Sigmoid colon (tissue), 4 donors: ENCODE measurements around the gene LMAN2.

Source experiments
- CTCF ChIP-seq, 4 experiments: fragments of 450-650 bp in 3 of 4; fragments of 200-600 bp in 1 of 4; IDR thresholded peaks; one replicate each; pipeline ENCODE4 v1.5.1; 2016 to 2019; ENCODE audit warnings: antibody characterized with exemption in 4 of 4, mild to moderate bottlenecking in 3 of 4, moderate library complexity in 2 of 4
- EP300 ChIP-seq, 4 donors: sonication (generic); formaldehyde crosslinking; IDR thresholded peaks; one replicate each; pipeline ENCODE4 v1.6.1; 2017; ENCODE audit warnings: antibody characterized with exemption in 4 of 4
- POLR2A ChIP-seq, 2 donors: fragments of 450-650 bp; IDR thresholded peaks; one replicate each; pipeline ENCODE4 v1.6.1; 2016; ENCODE audit warnings: antibody characterized with exemption in 2 of 2, mild to moderate bottlenecking in 2 of 2, moderate library complexity in 2 of 2
- POLR2AphosphoS5 ChIP-seq, 4 donors: sonication (generic); formaldehyde crosslinking; IDR thresholded peaks; one replicate each; pipeline ENCODE4 v1.6.1; 2017; ENCODE audit warnings: antibody characterized with exemption in 4 of 4

DNA sequence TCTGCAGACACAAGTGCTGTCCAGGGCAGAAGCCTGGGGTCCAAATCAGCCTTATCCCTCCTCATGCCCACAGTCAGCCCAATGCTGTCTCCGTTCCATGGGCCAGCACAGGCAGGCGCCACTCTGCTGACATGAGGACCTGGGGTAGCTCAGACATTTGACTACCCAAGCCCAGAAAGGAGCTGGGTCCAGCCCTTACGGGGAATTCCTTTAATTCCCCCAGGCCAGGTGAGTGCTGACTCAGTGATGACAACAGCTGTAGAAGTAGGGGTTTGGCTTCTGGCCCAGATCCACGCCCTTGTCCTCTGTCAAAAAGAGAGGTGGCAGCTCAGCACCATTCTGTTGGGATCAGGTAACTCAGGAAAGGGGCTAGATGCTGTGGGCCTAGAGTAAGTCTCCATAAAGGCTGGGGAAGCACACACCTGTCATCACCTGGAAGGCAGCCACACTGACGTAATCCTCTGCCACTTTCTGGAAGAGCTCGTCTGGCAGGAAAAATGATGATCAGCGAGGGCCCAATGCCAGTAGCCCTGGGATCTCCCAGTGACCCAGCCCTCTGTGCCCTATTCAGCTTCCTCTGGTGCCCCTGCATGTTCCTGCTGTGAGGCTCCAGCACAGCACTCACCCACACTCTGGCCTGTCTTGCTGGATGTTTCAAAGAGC, 49.8 kb downstream of the LMAN2 start:
- TF ChIP-seq CTCF (IDR thresholded peaks at IDR 0.05) (no peak), POLR2AphosphoS5 (IDR thresholded peaks at IDR 0.05) (no peak), EP300 (IDR thresholded peaks at IDR 0.05) (no peak), POLR2A (IDR thresholded peaks at IDR 0.05) (no peak)
